Measurements from ENCODE around the gene ETS1. TPM values are rescaled to one million over a fixed set of nuclear protein-coding genes. Genes with fewer than 3 reads are reported as not detected.

The ETS1 gene
- total RNA-seq, 1 donor from 2014 or later: 52.7 TPM

DNA sequence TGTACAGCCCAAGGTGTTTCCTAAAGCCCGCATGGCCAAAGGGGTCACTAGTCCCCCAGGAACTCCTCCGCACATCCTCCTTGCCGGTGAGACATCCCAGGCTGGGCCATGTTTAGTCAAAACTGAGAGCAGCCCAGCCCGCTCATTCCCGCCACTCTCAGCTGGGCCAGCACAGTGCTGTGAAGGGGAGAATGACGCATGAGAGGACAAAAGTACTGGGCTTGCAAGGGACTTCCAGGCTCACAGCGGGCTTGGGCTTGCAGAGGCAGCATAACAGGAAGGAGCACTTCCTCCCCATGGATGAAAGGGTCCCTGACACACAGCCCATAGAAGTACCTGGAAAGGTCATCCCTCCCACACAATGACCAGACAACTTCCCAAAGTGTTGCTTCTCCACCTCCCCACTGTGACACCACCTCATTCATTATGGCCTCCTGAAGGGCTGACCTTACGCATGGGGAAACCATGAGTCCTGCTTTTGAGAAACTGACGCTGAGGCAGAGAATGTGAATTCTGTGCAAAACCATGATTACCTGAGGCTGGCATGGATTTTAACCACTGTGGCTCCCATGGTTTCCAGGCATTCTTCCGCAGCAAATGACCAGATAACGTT, 19.1 kb downstream of the ETS1 start:
- no peak for DNase-seq (ENCODE audit: low read depth)

DNA sequence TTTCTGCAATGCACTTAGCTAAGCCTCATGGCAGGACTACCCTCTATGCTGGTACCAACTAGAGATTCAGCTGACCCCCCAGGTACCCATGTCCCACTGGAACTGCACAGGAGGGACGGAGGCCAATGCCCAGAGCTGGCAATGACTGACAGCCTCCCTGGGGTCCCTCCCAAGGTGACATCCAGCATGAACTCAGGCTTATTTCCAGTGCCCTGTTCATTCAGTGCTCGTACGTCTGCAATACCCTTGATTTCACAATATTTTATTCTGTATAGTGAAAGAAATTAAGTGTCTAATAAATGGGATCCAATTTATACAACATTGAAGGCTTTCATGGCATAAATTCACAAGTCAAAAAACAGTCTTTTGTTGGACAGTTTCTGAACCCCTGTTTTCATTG, 20.2 kb downstream of the ETS1 start:
- DNase-seq (ENCODE audit: low read depth): no peak

DNA sequence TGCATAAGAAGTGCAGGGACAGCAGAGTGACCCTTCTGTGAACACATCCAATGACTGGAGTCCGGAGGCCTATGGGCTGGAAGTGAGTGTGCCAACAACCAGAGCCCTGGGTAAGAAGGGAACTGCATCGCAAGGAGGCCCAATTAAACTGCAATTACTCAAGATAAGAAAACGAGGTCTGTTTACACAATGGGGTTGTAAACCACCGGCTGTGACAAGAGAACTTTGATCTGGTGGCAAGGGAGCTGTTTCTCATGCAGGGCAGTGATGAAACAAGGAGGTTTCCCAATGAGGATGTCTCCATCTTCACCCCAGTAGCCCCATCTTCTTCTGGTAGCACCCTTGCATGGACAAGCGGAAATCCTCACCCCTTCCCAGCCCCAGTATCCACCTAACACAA, 21.5 kb downstream of the ETS1 start:
- DNase-seq (ENCODE audit: low read depth): peak; percentile 59

DNA sequence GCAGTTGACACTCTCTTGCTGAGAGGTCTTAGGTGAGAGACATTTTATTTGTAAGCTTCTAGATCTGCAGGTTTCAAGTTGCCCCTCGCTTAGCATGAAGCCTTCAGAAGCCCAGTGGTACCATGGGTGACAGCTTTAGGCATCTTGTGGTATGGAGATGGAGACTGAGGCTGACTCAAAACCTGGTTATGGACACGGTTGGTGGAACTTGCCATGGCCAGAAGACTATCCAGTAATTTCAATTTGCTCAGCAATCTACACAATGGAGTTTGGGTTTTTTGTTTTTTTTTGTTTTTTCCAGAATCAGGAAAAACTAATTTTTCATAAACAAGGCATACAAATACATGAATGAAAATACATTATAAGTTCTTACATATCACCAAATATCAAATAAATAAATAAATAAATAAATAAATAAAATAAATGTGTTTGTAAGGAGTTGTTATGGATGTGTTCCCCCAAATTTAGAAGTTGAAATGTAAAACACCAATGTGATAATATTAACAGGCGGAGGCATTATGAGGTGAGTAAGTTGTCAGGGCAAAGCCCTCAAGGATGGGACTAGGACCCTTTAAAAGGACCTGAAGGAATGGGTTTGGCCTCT, 22.6 kb downstream of the ETS1 start:
- no peak for DNase-seq (ENCODE audit: low read depth)

DNA sequence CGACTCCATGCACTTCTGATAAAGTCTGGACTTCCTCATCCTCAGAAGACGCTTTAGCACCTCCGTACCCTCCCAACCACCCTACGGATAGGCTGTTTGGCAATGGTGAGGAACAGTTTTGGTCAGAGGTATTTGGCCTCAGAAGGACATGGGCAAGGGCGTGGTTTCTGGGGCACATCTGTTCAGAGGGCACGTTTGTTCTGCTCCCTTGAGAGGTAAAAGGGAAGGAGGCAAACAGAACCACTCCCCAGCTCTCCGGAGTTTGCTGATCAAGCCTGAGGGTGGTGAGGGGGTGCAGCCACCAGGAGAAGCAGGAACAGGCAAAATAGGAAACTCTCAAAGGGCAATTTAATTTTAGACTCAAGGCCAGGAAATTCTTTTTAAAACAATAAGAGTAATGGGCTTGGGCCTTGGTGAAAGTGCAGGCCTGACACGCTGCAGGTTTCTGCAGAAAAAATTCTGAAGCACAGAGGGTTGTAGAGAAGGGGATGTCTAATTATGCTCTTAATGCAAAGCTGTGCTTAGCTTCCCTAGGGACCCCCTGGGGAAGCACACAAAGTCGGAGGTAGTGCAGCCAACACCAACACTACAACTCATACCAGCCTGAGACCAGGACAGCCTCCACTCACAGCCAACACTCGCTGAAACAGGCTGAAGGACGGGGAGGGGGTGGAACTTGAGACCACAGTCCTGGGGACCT, 23.3 kb downstream of the ETS1 start:
- DNase-seq (ENCODE audit: low read depth): no peak

DNA sequence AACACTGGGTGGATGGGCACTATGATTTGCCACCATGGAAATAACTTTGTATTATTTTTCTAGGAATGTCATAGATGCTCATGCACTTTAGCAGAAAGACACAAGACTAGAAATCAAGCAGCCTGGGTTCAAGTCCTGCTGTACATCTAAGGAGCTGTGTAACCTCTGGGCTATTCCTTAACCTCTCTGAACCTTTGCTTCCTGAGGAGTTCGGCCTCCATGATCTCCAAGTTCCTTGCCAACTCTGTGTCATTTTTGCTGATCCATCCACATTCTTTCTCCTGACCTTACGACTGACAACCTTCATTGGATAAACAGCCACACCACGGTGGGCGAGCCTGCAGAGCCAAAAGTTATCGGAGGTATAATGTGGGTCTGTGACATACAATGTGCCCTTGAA, 24.1 kb downstream of the ETS1 start:
- DNase-seq (ENCODE audit: low read depth): no peak

DNA sequence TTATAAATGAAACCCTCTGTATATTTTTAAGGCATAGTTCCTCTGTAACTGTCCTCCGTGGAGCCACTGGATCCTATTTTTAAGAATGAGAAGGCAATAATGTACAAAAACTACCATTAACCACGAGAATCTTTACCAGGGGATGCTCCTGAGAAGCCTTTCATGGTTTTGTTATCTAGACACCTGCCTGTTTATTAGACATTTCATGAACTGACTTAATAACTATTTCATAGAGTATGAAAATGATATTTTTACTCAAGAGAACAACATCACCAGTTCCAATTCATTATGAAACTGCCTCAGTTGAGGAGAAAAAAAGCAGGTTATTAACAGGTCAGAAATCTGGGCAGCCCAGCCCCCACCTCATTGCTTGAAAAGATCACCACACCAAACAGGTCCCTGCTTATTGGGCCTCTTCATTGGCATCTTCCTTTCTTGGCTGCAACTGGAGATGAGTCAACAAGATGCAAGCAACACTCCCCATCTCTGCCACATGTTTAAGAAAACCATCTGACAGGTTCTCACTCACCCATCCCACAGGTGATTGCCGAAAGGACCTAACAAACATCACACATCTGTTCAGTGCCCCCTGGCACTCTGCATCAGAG, 27.8 kb downstream of the ETS1 start:
- no peak for DNase-seq (ENCODE audit: low read depth)

DNA sequence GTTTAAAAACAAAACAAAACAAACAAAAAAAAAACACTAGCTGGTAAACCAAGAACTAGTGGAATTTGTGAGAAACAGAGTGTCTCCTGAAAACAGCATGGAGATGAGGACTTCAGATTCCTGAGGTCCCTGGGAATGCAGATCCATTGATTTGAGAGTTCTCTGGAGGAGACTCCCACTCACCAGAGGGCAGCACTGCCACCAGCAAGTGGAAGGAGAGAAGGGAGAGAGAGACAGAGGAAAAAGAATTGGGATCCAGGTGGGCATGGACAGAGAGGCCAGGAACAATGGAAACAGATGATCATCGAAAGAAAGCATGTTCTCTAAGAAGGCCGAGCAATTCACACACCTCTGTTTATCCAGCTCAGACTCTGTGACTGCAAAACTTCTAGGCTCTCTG, 31.8 kb downstream of the ETS1 start:
- peak; percentile 40 for DNase-seq (ENCODE audit: low read depth)

DNA sequence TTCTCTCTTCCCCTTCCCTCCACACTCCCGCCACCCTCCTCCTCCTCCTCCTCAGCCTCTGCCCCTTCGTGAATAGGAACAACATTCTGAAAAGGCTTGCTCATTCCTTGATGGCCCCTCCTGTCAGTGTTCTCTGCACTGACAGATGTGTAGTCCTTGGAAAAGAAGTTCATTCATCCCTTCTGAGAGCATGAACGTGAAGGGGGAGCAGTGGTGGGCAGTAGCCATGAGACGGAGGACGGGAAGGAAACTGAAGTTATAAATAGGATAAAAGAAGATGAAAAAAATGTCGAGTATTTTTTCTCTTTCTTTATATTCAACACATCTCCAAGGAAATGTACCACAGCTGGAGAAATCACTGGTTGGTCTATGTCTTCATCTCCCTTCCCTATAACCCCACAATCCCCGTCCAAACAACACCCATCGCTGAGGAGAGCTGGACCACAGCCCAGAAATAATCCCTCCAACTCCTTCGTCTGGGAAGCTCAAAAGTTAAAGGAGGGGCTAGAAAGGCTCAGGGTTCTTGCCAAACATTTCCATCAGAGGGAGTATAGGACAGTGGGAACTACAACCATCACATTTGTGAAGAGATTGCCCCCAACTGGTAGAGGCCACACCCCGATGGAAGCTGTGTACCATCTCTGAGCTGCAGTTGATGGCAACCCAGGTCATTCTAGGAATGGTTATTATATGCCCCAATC, 33.5 kb downstream of the ETS1 start:
- no peak for DNase-seq (ENCODE audit: low read depth)

DNA sequence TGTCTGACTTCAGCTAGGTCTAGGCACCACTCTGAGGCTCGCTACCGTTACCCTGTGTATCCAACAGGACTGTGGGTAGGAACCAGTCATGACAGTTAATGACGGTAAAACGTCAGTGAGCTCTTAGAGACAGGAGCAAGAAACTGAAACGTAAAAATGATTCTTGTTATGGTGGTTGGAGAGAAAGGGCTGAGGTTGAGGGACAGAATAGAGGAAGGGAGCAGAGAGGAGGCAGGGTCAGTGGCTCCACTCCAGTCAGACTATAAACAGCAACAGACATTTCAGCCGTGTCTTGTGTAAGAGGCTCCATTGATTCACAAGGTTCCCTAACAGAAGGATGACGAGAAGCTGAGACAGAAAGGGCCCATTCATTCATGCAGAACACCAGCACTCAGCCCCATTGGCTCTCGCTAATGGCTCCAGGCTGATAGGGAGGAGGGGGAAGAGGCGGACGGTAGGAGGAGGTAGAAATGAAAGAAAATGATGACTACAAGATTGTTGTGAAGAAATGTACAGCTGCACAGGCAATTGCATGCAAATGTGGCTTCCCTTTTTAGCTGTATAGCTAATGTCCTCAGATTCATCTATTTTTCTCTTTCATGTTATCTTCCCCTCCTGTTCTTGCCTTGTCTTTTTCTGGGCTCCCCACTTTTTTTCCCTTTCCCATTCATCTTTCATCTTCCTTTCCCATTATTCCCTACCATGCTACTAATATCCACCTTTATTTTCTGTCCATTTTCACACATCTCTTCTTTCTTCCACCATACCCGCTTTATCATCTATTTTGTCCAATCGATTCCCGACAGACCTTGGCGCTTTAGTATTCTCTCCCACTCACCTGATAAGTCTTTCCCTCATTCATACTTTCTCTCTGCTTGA, 34.3 kb downstream of the ETS1 start:
- peak; percentile 96 for DNase-seq (ENCODE audit: low read depth)

DNA sequence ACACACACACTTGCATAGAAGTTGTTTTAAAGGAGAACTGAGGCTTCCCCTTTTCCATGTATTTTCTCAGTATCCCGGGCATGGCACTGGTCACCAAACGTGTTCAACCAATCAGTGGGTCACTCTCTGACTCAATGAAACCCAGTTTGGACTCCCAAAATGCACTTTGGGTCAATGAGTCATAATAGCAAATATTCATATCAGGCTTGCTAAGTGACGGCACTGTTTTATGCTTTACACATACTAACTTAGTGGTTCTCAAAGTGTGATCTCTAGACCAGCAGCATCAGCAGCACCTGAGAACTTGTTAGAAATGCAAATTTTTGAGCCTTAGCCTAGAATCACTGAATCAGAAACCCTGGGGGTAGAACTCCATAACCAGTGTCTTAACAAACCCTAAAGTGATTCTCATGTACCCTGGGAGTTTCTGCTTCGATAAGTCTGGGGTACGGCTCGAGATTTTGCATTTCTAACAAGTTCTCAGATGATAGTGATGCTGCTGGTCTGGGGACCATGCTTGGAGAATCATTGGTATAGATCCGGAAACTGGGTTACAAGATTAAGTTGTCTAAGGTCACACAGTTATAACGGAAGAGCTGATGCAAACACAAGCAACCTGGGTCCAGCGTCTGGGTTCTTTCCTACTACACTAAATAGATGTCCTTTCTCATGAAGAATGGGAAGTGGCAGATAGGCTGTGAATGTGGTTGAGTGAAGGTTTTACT, 35.6 kb downstream of the ETS1 start:
- DNase-seq (ENCODE audit: low read depth): no peak

DNA sequence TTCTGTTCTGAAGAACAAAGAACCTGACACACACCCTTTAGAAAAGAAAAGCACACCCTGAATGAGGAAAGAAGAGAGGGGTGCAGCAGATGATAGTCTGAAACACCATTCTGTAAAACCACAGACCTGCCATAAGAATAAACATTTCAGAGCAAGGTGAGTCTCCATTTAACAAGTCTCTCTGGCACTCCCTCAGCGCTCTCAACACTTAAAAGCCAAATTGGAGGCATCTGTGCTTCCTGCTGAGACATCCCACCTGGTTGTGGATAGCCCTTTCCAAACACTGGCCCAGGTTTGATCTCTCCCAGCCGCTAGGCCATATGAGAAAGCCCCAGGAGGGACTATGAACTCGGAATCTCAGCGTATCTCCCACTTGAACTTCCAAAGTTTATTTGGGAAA, 36.3 kb downstream of the ETS1 start:
- DNase-seq (ENCODE audit: low read depth): no peak

DNA sequence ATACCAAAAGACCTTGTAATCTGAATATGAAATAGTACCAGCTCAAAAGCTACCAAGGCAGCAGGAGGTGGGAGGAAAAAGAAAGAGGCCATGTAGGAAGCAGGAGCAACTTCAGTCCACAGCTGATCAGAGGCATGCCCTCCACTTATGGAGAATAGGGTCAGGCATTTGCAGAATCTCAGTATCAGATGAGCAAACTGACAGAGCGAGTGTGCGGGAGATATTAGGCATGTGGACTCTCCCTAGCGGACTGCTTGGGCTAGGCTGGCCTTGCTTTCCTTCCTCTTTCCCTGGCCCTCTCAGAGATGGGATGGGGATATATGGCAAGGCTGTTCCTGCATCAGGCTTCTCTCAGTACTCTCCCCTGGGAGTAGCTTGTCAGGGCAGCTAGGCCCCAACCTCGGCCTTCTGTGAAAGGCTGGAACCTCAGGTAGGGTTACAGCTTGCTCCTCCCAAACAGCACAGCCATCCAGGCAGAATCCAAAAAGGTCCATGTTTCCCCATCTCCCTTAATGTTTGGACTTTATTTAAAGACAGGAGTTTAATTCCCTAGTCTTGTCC, 37.0 kb downstream of the ETS1 start:
- DNase-seq (ENCODE audit: low read depth): no peak

DNA sequence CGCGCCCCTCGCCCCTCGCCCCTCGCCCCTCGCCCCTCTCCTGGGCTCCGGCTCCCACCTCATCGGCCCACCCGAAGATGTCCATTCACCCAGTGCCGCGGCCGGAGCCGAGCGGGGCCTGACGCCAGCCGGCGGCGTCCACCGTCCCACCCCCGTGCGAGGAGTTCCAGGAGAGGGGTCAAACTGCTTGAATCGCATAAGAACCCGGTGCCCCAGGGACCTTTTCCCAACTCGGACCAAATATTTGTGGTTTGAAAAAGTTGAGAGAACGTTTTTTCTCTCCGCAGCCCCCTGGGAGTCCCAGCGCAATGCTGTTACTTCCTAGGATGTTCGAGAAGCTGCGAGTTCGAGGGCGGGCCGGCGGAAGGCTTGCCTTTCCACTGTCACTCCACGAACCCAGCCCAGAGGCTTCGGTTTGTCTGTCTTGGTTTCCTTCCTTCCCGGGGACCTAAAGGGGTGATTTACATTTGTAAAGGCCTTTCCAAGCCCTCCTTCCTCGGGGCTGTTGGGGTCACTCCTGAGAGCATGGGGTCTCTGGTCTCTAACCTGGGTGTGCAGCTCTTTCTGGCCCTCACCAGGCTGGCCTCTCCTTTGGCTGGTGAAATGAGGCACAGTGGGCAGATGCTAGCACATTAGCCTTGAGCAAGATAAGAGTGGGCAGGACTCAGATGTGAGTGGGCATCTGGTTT, 38.0 kb downstream of the ETS1 start:
- DNase-seq (ENCODE audit: low read depth): no peak

DNA sequence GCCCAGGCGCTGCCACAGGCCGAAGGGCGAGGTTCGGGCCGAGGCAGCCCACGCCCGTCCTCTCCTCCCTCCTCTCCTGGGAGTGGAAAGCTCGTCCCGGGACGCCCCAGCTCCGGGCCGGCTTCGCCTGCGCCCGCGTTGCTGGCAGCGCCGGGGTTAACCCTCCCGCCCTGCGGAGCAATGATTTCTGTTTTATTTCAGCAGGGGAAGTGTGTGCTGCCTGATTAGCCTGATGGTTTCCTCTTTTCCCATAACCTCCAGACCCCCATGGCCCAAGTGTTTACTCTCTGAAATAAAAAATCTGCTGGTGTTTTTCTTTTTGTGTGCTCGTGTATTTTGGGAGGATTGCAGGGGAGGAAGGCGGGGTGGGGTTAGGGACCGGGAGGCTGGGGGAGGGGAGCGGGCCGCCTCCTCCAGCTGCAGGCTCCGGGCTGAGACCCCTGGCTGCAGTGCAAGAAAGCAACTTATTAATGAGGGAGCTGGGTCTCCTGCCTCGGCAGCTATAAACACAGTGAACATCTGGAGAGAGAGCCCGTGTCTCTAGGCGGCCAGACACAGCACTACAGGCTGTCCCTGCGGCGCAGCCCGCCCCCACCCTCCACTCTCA, 38.6 kb downstream of the ETS1 start:
- no peak for DNase-seq (ENCODE audit: low read depth)

DNA sequence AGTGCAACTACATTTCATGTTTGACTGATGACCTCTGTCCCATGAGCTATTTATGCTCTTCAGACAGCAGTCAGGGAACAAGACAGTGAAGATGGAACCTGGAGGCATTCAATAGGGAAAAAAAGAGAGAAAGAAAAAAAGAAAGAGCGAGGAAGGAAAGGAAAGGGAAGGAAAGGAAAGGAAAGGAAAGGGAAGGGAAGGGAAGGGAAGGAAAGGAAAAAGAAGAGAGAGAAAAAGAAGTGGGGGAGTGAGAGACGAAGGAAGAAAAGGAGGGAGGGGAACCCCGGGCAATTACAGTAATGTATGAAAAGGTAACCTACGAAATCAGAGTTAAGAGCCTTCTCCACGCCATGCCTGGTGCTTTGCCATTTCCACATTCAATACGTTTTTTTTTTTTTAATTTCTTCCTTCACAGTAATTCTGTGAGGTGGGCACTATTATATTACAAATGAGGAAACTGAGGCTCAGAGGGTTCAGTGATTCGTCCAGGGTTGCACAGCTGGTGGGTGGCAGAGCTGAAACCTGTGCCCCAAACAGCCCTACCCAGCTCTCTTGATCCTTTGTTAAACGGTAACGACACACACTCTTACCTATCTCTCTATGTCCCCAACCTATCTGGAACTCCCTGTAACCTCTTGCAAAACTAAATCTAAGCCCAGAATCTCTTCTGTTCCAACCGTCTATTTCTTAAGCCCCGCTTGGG, 39.3 kb downstream of the ETS1 start:
- no peak for DNase-seq (ENCODE audit: low read depth)

DNA sequence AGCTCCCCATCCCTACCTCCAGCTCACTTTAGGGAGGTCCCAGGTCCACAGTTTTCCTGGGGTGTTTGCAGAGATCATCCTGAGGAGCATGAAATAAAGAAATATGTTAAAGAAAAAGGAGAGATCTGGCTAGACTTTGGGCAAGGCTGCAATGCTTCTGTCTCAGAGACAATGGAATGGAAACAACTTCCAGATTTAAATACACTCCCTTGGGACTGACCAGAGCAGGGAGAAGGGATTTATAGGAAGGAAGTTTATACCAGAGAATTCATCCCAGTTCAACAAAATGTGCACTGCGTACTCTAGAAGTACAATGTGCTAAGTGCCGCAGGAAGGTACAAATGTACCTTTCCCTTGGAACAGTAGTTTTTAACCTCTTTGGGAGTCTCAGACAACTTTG, 40.4 kb downstream of the ETS1 start:
- no peak for DNase-seq (ENCODE audit: low read depth)

DNA sequence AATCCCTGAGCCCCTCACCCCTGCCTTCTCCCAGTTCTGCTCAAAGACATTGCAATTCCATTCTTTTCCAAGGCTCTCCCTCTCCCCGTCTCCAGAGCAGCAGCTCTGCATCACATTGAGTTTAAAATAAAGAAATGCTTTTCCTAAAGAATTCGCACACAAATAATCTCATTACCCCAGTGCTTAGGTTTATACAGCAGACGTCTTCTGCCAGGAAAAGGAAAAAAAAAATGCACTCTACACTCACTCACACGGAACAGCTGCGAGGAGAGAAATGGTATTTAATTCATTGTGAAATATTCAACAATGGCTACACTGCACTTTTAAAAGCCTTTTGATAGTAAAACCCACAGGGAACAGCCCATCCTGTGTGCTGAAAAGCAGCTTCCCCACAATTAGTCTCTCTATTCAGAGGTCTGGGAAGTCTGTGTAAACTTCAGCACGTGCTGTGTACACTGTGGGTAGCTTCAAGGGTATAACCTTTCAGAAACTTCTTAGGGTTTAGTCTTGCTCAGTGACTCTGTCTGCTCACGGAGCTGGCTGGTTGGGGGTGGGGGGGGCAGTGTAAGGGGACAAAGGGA, 42.8 kb downstream of the ETS1 start:
- peak; percentile 75 for DNase-seq (ENCODE audit: low read depth)

All from renal cortical epithelial cell (primary cell).